IPS DF 4.7 (cell line): ENCODE measurements around the gene TARBP1.
"Not testable (repeated sequence)": the region's sequence is repeated elsewhere in the genome, so short reads cannot be mapped to it uniquely, and the experiment has no call there.

Experiments used
- DNase-seq: peaks from one replicate; pipeline ENCODE4 v3.0.0-alpha.2; 2013; ENCODE audit warnings: low spot score; ENCODE audit errors: extremely low read depth

TARBP1 gene

GRCh38 chr1:234356615-234357269 is 122.2 kb downstream of the TARBP1 start:
- not testable (repeated sequence) for DNase-seq

DNA sequence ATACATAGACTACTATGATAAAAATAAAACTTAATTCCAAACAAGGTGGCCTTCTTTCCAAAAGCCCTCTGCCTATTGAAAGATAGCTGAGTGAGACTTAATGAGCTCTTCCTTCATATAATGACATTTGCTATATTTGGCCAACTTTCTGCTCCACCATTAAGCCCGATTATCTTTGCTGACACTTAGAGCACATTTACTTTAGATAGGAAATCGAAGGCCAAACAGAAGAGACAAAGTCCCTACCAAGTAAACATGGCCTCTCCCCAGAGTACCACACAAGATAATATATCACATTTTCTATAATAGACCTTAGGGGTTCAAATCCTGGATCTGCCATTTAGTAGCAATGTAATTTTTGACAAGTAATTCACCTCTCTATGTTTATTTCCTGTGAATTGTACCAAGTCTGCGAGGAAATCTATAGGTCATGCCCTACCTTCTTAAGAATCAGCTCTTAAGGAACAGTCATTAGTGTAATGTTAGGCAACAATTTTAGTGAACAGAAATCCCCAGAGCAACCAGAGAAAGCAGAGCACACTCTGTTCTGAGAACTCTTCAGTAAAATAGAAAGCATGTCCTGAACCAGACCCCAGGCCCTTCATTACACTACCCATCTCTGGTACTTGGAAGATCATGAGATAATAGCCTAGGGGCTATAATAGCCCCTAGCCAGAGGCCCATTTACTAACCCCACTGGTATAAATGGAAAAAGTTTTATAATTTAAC is 123.0 kb downstream of the TARBP1 start:
- DNase-seq = no peak

GRCh38 chr1:234348964-234349363 is 130.0 kb downstream of the TARBP1 start:
- DNase-seq = no peak

- DNase-seq = no peak
Observed at GRCh38 chr1:234345237-234345636, 133.7 kb downstream of the TARBP1 start.

DNA sequence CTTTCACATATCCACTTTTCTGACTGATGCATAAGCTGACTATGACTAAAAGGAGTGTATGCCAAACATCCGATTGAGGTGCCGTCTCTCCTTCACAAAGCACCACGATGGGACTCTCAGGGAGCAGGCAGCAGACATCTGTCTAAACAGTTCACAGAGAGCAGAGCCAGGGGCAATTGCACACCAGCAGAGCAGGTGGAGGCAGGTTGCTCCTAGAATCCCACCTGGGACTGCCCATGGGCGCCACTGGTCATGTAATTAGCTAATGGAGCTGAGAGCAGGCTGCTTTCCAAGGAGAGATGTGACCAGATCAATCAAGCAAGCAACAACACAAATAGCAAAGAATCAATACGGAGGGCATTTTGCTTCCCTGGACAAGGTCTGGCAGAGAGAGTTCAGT is 136.2 kb downstream of the TARBP1 start:
- DNase-seq = no peak
